GM18505 (cell line): ENCODE measurements around the gene SNX1.

Experiments used
- ATAC-seq: cut with Tn5 transposase; IDR thresholded peaks from one replicate; pipeline ENCODE4 v1.9.1; 2021; ENCODE audit not compliant: unreplicated experiment
- POLR2A ChIP-seq: IDR thresholded peaks from 4 replicates; pipeline ENCODE4 v1.6.1; 2011; ENCODE audit warnings: borderline replicate concordance; ENCODE audit not compliant: insufficient read depth, insufficient read length; ENCODE audit errors: extremely low read depth

Gene SNX1

DNA sequence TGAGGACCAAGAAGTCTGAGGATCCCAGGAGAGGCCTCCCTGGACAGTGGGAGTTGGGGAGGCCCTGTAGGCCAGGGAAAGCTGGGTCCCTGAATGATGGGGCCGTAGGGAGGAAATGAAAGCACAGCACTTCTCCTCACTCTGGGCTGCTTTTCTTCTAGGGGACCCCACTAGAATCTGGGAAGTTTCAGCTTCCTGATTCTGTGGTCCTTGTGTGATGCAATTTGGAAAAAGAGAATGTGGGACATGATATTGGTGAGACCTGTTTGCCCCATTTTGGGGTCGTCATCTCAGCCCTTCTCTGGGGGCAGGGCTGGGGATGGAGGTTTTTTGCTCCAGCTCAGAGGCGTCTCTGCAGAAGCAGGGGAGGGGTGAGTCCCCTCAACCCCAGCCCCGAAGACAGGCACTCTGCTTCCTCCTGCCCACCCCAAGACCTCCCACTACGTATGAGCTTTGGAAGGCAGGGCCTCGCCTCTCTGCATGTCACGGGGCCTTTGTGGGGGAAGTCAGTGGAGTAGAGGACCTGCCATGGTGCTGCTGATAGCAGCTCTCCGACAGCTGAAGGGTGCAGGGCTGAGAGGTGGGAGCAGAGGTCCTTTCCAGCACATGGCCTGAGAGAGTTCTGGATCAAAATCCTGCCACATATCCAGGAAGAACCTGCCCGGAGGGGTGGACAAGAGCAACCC, 54.3 kb downstream of the SNX1 start:
- no peak for ATAC-seq
- TF ChIP-seq POLR2A, result no peak

DNA sequence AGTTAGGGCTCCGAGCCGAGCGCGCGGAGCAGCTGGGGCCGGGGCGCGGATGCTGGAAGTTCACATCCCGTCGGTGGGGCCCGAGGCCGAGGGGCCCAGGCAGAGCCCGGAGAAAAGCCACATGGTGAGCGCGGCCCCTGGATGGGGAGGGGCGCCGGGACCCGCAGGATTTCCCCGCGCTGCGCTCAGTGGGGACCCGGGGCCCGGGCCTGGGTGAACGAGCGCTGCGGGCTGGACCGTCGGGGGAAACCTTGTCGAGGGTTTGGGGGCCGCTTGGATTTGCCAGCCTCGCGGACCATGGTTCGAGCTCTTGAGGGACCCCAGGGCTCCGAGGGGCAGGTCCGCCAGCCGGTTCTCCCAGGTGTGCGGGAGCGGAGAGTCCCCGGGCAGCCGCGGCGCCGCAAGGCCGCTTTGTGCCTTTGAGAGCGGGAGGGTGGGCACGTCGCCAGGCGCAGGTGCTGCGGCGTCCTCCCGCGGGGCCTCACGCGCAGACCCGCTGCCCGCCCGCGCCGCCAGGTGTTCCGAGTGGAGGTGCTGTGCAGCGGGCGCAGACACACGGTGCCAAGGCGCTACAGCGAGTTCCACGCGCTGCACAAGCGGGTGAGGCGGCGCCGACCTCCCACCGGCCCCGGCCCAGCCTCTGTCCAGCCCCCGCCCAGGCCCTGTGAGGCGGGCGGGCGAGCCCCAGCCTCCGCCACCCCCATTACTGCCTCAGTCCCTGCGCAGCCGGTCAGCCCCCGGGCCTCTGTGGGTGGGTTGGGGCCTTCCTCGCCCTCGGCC, 56.1 kb downstream of the SNX1 start, which contains the start of gene SNX22:
Gene SNX22 (plus strand): TSS at position 5 of the 780 bp plus-strand sequence. CDS start 45 bp downstream, at position 50.
- ATAC-seq, result peak; percentile 11
- TF ChIP-seq POLR2A, result peak; percentile 65

DNA sequence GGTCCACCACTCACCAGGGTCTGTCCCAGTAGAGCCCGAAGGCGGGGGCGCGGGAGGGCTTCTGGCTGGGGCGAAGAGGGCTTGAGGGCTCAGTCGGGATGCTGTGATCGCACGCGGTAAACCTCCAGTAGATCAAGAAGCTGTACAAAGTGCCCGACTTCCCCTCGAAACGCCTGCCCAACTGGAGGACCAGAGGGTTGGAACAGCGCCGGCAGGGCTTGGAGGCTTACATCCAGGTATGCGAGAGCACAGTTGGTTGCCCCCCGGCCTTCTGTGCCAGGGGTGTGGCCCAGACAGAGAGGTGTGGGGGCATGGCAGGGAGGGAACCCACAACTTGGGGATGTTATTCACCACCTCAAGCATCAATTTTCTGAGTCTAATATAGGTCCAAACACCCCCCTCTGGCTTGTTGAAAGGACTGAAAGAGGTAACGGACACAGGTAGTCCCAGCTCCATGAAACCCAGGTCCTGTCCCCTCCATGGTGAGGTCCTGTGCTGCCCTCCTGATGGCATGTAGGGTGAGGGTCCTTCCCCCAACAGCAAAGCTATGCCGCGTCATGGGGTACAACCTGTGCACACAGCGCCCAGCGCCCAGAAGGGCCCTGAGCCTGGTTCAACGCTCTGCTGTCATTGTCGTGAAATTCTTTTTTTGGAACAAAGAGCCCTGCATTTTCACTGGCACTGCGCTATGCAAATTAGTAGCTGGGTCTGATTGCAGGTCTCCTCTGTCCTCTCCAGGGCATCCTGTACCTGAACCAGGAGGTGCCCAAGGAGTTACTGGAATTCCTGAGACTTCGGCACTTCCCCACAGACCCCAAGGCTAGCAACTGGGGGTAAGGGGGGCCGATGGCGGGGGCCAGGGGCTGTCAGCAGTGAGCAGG, 57.0 kb downstream of the SNX1 start:
- peak; percentile 14 for ATAC-seq
- no peak for TF ChIP-seq POLR2A

DNA sequence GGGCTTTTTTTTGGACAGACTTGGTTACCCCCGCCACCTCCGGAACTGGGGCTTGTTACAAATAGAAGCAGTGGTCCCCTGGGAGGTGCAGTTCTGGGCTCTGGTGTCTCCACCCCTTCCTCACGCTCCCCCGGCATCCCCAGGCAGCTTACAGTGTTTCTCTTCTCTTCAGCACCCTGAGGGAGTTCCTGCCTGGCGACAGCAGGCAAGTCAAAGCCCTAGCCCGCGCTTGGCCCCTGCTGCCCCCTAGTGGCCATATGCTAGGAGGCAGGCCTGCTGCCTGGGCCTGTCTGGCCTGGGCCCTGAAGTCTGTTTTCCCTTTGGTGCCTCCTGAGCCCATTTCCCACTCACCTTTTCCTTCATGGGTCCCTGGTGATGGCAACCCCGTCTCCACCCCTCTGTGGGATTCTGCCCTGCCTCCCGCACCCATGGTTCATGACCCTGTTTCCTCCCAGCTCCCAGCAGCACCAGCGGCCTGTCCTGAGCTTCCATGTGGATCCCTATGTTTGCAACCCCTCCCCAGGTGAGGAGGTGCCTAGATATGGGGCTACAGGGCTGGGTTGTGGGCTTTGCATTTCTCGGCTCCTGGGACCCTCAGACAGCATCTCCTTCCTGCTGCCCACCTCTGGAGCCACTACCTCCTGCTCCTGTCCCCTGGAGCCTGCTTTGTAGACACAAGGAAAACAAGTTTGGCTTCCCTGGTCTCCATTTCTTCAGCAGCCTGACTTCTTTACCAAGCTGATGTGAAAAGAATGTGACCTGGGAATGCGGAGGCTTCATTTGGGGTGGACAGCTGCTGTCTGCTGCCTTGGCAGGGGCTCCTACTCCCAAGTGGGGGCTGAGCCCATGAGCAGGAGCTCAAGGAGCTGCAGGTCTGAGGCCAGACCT, 57.9 kb downstream of the SNX1 start:
- peak; percentile 48 for ATAC-seq
- peak; percentile 50 for TF ChIP-seq POLR2A

DNA sequence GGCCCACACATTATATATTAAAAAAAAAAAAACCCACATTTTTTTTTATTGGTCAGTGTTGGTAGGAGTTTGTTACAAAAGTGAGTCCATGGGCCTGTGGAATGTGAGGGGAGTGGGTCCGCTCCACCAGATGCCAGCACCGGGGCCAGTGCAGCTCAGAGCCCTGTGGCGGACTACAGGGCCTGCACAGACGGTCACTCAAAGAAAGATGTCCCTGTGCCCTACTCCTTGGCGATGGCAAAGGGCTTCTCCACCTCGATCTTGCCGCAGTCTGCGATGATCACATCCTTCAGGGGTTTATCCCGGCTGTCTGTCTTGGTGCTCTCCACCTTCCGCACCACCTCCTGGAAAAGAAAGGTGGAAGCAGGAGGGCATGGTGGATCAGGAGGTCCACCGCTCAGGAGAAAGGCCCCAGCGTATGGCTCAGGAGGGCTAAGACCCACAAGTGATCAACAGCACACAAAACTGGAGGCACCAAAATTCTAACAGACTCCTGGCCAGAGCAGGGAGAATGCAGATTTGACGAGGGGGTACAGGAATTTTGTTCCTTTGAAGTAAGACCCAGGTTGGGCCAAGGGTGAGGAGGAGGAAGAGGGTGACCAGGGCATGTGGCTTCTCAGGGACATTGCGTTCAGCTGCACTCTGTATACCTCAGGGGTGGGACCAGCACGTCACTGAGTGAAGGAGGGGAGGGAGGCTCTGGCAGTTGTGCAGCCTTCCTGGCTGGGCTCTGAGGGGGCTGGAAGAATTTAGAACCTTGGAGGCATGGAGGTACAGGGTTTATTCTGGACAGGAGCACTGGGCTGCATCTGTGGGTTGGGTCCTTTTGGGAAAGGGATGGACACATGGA, 60.2 kb downstream of the SNX1 start:
- peak; percentile 13 for TF ChIP-seq POLR2A
- no peak for ATAC-seq

DNA sequence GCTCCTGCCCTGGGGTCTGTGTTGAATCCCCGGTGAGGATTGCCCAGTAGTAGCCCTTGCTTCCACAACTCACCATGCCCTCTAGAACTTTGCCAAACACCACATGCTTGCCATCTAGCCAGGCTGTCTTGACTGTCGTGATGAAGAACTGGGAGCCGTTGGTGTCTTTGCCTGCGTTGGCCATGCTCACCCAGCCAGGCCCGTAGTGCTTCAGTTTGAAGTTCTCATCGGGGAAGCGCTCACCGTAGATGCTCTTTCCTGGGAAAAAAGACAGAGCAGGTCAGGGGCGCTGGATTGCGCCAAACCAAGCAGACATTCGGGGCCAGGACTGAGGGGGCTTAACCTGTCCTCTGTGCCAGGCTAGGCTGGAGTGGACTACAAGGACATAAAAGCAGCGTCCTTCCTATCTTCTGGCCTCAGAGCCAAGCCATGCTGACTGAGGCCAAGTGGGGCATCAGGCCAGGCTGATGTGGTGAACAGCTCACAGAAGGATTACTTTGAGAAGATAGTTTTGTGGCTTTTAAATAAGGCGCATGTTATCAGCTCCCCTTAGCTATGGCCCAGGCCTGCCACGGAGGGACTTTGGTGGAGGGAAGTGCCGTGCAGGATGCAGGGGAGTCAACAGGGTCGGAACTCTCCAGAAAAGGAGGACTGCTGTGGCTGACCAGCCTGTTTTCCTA, 61.0 kb downstream of the SNX1 start:
- TF ChIP-seq POLR2A, result no peak
- no peak for ATAC-seq

DNA sequence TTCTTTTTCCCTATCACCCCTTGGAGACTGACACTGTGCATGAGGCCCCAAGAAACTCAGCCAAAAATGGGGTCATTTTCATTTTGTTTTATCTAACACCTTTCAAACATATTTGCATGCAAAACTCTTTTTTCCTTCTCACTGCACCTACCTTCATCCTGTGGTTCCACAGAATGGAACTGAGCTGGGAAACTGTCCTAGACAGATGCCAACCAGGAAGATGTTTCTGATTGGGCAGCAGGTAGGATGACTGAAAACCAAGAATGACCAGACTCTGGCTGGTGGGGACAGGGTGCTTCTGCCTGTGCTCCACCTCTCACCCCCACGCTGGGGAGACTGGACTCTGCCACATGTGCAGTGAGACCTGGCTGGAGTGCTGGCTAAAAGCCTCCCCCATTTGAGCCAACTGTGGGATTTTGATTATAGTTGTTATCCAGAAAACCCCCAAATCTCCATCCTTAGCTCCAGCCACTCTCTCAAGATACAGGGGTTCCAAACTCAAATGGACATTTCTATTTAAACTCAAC, 61.9 kb downstream of the SNX1 start:
- TF ChIP-seq POLR2A, result peak; percentile 38
- no peak for ATAC-seq

DNA sequence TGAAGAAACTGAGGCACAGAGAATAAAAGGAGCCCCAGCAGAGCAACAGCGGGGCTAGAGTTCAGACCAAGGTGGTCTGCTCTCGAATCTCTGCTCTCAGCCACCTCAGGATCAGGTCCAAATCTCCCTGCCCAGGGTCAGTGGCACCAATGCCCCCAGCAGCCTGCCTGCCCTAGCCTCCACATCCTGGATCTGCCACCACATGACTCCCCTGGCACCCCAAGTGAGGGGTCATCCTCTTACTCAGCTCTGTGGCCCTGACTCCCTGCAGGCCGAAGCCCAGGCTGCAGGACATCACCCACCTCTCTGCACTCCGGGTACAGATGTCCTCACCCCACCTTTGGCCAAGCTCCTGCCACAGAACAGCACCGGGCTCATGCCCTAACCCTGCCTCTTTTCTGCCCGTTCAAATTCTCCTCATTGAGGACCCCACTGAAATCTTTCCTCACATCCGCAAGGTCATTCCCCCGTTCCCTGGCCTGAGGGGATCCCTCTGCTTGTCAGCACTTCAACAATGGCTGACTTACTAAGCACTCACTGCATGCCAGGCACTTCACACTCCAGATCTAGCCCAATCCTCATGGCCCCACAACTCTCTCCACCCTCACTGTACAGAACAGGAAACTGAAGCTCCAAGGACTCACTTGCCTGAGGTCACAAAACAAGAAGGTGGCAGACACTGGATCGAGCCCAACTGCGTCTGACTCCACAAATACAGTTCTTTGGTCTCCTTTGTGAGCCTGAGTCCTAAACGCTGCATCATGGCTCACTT, 62.8 kb downstream of the SNX1 start:
- ATAC-seq, result no peak

DNA sequence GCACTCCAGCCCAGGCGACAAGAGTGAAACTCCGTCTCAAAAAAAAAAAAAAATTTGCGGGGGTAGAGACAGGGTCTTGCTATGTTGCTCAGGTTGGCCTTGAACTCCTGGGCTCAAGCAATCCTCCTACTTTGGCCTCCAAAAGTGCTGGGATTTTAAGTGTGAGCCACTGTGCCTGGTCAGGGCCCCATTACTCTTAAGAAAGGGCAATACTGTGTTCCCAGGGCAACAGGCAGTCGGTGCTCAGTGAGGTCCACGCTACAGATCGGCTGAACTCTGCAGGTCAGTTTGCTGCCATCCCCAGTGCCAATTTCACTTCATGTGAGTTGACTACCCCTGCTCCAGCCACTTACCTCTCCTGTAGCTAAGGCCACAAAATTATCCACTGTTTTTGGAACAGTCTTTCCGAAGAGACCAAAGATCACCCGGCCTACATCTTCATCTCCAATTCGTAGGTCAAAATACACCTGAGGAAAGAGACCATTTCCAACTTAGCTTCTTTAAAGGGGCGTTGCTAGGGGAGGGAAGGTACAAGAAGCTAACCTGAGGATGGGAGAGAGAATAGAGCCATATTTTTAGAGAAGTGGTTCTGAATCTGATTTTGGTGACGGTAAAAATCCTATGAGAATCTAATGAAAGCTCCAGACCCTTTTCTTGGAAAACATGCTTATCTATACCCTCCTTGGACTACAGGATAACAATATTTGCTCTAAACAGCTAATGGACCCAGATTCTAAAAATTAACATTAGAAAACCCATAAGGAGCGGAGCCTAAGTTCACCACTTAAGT, 66.1 kb downstream of the SNX1 start:
- TF ChIP-seq POLR2A, result no peak
- ATAC-seq, result no peak

More for the DNA sequence above, 62.8 kb downstream of the SNX1 start:
- TF ChIP-seq POLR2A, result no peak

DNA sequence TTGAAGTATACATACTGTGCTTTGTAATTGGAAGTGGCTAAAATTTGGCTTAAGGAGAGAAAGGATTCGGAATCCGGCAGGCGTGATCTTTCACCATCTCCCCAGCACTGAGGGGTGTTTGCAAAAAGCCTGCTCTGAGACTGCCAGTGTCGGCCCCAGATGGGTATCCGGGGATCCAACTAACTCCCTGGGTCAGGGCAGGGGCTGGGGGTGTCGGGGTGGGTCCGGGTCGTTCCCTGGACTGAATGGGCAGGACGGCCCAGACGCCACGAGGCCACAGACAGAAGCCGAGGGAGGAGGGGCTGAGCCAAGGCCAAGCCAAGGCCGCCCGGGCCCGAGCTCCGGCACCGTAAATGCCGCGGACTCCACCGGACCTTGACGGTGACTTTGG, 66.7 kb downstream of the SNX1 start:
- ATAC-seq, result no peak
- no peak for TF ChIP-seq POLR2A
